IPS-18c (cell line): ENCODE data around the gene RHBDL3.

Experiments used
- H3K4me3 ChIP-seq: 2 replicates; pipeline ENCODE4 v1.7.0; 2013; ENCODE audit warnings: low read depth, mild to moderate bottlenecking, low read length, moderate library complexity; ENCODE audit not compliant: insufficient read depth
- H3K9me3 ChIP-seq: one replicate; pipeline ENCODE4 v1.6.1; 2013; ENCODE audit warnings: mild to moderate bottlenecking, low read length, moderate library complexity; ENCODE audit not compliant: control insufficient read depth, insufficient read depth

RHBDL3 gene, protein sequence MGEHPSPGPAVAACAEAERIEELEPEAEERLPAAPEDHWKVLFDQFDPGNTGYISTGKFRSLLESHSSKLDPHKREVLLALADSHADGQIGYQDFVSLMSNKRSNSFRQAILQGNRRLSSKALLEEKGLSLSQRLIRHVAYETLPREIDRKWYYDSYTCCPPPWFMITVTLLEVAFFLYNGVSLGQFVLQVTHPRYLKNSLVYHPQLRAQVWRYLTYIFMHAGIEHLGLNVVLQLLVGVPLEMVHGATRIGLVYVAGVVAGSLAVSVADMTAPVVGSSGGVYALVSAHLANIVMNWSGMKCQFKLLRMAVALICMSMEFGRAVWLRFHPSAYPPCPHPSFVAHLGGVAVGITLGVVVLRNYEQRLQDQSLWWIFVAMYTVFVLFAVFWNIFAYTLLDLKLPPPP

DNA sequence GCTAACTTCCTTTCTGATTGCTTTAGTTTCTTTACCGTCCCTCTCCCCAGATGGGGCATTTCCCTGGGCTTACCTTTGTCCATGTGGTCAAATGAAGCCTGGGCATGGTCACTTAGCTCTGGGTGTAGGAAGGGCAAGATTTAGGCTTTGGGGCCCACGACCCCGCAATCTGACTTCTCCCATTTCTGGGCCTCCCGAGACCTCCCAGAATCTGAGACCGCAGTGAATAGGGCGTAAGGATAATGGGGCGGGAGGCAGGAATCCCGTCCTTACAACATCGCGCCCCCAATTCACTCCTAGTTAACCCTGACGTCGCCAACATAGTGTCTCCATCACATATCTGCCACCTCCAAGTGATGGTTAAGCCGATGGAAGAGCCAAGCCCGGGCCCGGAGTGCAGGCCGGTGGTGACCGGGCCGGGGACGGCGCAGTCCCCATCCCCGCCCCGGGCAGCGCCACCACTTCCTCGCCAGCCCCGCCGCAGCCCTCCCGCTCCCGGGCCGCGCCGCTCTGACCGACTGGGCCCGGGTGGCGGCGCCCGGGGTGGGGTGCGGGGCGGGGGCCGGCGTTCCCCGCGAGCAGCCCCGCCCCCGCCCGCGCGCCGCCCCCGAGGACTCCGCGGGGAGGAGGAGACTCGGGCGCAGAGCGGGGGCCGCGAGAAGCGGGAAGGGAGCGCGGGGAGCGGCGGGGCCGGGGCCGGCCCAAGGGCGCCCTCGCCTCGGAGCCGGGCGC is at the start of gene RHBDL3:
RHBDL3 (plus strand) TSS at position 641 of the 732 bp plus-strand sequence. CDS start 358 bp downstream, outside the sequence.
- H3K4me3 ChIP-seq = peak within 1 kb of the TSS; percentile 81

DNA sequence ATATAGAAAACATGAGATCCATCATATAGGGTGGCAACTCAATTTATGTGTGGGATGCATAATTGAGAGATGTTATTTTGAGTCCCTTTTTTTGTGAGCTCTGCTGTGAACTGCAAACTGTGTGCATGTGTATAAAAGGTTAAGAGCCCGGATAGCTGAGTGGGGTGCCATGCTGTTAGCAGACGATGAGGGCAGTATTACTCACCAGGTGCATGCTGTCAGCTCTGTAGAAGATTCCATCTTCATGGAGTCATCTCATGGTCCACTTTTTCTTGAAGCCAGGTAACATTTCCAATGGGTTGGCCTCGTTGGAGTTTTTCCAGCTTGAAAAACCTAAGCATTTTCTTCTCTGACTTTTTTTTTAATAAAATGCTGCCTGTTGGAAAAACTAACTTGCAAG is 43.0 kb upstream of the RHBDL3 start:
- Histone ChIP-seq H3K9me3 (no peaks in the 10 kb centered on the region), H3K4me3 (no peak overlapping the region)

More for the DNA sequence above, at the start of gene RHBDL3:
- H3K9me3 ChIP-seq = no peaks in the 10 kb centered on the region

DNA sequence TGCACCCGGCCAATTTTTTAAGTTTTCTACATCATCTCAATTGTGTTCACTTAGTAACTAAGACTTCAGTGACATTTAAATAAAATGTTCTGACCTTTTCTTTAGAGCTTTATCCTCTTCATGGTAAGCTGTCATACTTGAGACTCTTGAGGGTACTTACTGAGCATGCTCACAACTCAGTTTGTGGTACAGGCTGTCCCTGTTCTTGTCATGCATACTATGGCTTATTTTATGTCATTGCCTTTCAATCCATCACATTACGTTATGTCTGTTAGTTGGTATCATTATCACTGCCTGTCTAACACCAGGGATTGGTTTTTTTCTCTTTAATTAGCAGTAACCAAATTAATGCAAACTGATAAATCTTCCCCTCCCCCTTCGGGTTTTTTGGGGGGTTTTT is 41.9 kb upstream of the RHBDL3 start:
- H3K4me3 ChIP-seq = no peak overlapping the region
- no peaks in the 10 kb centered on the region for H3K9me3 ChIP-seq

DNA sequence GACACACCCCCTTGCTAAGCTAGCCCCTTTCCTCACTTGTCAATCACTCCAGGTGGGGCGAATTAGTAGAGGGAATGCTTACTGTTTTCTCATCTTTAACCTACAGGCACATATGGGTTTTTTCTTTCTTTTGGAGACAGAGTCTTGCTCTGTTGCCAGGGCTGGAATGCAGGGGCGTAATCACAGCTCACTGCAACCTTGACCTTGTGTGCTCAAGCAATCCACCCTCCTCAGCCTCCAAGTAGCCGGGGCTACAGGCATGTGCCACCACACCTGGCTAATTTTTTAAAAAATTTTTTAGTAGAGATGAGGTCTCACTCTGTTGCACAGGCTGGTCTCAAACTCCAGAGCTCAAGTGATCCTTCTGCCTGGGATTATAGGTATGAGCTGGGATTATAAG is 38.7 kb upstream of the RHBDL3 start:
- H3K4me3 ChIP-seq = no peak overlapping the region
- H3K9me3 ChIP-seq = no peaks in the 10 kb centered on the region

DNA sequence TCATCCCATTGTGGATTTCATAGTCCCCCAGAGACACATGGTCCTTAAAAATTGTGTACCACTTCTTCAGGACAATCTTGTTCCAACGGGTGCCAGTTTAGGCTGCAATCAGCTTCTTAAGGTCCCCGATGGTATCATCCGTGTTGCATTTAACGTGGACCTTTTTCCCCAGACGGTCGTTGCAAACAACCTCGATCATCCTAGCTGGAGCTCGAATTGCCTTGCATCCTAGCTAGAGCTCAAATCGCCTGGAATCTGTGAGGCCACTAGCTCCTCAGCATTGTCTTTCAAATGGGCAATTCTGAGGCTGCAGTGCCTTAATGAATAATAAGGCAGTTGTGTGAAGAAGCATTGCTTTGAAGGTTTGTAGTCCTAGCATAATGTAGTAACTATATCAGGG is 37.7 kb upstream of the RHBDL3 start:
- H3K4me3 ChIP-seq = no peak overlapping the region; the same call in 1 of the 2 replicates

DNA sequence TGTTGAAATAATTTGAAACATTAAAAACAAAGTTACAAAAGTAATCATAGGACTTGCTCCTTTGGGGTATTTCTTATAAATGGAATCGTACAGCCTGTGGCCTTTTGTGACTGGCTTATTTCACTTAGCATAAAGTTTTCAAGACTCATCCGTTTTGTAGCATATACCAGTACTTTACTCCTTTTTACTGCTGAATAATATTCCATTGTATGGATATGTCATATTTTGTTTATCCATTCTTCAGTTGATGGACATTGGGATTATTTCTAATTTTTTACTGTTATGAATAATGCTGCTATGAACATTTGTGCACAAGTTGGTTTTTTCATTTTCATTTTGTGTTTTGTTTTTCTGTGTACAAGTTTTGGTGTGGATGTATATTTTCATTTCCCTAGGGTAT is 30.0 kb upstream of the RHBDL3 start:
- Histone ChIP-seq H3K9me3 (no peaks in the 10 kb centered on the region), H3K4me3 (no peak overlapping the region)

More for the DNA sequence above, 37.7 kb upstream of the RHBDL3 start:
- no peaks in the 10 kb centered on the region for H3K9me3 ChIP-seq

DNA sequence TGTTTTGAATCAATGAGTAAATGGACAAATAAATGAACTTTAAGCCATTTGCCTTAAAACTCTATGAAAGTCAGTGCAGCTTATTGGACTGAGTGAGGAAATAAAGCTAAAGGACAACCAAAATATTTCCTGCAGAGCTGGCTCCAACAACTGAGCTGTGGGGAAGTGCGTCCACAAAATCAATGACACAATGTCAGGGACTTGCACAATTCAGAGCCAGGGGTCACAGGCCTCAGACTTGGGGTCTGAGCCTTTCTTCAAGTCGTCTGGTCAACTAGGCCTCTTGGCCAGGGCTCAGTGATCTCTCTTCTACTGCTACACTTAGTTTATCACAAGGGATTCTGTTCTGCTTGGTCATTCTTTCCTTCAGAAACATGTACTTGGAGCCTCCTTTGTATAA is 26.2 kb upstream of the RHBDL3 start:
- Histone ChIP-seq H3K9me3 (no peaks in the 10 kb centered on the region), H3K4me3 (no peak overlapping the region)

DNA sequence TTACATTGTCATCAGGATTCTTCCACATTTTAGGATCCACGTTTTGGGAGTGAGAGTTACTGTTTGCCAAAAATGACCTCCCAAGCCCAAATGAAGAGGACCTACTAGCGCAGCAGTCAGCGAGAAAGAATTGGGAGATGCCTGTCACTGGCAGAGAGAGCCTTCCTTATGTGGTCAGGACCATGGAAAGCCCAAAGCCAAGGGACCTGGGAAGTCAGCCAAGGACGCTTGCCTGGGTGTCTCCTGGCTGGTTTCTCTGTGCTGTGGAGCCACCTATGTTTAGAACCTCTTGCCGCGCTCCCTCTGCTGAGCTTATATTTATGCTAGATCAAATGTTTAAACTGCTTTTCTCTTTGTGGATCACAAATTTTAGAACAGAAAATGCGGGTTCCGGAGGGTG is 24.9 kb upstream of the RHBDL3 start:
- Histone ChIP-seq H3K9me3 (no peaks in the 10 kb centered on the region), H3K4me3 (no peak overlapping the region)

DNA sequence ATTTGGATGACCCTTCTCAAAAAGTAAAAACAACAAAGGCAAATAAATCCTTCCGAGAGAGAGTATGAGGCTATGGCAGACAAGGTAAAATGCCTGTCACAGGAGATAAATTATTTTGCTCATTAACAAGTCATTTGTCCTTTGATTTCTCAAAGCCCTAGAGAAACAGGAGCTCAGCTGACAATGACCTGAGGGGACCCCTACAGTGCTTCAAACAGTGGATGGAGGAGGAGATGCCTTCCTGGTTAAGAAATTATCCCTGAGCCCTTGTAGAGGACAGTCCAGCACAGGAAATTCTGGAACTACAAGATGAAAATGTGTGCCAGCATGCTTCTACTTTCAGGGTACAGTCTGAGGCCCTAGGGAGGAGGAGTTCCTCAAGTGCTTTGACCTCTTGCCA is 24.0 kb upstream of the RHBDL3 start:
- Histone ChIP-seq H3K4me3 (no peak overlapping the region), H3K9me3 (no peaks in the 10 kb centered on the region)

DNA sequence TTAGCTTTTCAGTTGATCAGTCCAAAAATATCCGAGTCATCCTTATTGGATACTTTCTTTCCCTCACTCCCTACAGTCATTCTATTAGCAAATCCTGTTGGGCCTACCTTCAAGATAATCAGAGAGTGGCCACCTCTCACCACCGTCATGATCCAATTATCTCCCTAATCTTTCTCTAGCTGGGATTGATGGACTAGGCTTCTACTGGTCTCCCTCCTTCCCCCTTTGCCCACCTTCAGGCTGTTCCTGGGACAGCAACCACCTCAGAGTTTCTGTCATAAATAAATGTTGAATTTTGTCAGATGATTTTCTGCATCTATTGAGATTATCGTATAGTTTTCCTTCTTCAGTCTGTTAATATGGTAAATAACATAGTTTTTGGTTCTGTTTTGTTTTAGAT is 16.2 kb upstream of the RHBDL3 start:
- Histone ChIP-seq H3K9me3 (no peaks in the 10 kb centered on the region), H3K4me3 (no peak overlapping the region)

DNA sequence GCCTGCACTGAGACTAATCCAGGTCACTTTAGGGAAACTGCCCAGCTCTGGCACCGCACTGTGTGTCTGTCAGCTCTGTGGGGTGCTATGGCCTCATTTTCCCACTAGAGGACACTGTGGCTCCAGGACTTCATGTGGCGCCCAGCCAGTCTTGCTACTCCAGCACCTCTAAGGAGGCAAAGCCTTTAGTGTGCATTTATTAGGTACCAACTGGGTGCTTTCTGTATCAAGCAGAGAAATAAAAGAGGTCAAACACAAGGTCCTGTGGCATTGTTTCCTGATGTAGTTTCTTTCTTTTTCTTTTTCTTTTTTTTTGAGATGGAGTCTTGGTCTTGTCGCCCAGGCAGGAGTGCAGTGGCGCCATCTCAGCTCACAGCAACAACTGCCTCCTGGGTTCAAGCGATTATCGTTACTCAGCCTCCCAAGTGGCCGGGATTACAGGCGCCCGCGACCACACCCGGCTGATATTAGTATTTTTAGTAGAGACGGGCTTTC is 12.5 kb upstream of the RHBDL3 start:
- no peaks in the 10 kb centered on the region for H3K9me3 ChIP-seq
- no peak overlapping the region for H3K4me3 ChIP-seq

DNA sequence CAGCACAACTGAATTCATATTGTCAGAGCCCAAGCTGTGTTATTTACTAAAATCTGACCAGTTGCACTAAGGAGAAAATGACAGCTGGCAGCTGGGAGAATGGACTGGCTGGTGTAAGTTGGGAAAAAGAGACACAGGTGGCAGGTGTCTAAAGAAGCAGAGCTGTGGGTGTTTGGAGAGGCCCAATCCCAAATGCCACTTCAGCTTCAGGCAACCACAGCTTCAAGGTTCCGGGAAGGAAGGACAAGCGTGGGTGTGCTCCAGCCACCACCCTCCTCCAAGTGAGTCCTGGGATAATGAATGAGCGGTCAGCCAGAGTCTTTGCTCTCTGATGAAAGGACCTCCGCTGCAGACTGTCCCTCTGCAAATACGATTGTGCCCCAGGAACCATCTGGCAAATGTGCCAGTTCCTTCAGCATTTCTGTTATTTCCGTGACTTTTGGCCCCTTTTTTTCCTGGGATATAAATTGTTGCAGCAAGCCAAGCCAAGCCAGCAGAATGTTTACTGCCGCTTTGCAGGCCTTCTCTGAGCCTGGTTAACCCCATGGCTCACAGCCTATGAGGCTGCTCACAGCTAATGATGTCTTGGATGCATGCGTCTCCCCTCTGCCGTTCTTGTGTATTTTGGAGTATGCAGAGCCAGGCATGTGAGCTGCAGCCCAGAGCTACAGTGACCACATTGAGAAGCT is 9.5 kb upstream of the RHBDL3 start:
- no peak overlapping the region; the same call in 1 of the 2 replicates for H3K4me3 ChIP-seq

DNA sequence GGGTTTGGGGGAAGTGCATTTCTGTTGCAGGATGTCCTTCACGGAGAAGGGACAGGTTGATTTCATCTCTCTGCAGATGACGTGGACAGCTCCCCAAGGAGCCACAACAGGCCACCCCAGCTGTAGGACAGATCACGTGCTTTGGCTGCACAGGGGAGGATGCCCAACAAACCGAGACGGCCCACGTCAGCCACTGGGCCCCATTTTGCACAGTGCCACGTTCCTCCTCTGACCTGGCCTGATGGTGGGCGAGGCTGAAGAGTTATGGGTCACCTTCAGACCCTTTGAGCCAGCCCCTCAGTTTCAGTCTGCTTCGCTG is 9.0 kb upstream of the RHBDL3 start:
- H3K9me3 ChIP-seq = no peaks in the 10 kb centered on the region
- H3K4me3 ChIP-seq = no peak overlapping the region; the same call in 1 of the 2 replicates

More for the DNA sequence above, 9.5 kb upstream of the RHBDL3 start:
- H3K9me3 ChIP-seq = no peaks in the 10 kb centered on the region

DNA sequence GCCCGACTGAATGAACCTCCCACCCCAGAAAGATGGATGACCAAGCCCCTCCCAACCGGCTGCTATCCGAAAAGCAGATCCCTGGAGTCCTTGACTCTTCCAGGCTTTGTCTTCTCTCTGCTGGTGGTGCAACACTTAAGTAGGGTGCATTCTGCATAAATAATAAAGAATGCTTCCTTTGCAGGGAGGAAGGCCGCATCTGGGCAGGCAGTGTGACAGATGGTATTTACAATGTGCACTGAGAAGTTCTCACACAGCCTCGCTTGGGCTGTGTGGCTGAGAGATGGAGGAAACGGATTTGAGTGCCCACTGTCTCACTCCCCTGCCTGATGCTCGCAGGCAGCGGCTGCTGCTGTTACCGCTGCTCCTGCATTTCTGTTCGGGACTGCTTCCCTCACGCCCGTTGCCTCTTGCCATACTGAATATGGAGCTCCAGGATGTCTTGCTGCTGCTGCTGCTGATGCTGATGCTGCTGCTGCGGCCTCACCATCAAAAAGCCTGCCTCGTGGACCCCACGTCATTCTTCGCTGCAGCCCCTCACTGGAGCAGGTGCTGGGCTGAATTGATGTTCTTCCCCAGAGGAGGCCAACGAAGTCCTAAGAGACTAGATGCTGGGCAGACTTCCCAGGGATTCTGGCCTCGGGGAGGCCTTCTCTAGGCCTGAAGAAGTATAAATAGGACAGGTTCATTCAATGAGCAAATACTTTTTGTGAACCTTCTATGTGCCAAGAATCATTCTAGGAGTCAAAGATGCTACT is 7.1 kb upstream of the RHBDL3 start:
- Histone ChIP-seq H3K9me3 (no peaks in the 10 kb centered on the region), H3K4me3 (no peak overlapping the region)

DNA sequence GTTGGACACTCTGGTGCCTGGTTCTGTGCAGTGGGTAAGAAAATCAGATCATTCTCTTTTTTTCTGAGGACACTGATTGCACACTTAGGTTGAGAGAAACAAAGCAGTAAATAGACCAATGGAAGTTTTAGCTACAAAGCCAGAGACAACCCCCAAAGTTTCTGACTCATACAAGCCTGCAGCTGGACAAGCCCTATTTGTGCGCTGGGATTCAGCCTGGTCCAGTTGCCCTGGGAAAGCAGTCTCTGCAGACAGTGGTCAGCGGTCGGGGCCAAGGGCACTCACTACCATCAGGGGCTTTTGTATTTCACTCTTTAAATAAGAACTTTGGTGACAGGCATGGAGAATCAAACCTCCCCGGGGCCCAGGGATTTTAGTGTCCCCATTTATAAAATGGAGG is 6.0 kb upstream of the RHBDL3 start:
- no peak overlapping the region for H3K4me3 ChIP-seq
- no peaks in the 10 kb centered on the region for H3K9me3 ChIP-seq

DNA sequence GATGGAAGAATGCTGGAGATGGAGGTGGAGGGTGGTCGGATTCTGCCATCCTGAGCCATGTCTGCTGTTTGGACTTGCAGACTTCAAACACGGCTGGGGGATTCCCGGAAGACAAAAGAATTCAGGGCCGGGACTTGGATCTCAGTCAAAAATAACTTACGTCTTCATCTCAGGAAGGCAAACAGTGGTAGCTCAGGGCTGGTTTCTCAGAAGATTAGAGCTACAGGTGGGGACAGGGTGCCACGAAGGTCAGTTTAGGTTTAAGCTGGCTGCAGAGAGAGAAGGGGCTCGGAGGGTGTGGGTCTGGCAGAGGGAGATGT is 4.3 kb upstream of the RHBDL3 start:
- Histone ChIP-seq H3K9me3 (no peaks in the 10 kb centered on the region), H3K4me3 (no peak overlapping the region)

DNA sequence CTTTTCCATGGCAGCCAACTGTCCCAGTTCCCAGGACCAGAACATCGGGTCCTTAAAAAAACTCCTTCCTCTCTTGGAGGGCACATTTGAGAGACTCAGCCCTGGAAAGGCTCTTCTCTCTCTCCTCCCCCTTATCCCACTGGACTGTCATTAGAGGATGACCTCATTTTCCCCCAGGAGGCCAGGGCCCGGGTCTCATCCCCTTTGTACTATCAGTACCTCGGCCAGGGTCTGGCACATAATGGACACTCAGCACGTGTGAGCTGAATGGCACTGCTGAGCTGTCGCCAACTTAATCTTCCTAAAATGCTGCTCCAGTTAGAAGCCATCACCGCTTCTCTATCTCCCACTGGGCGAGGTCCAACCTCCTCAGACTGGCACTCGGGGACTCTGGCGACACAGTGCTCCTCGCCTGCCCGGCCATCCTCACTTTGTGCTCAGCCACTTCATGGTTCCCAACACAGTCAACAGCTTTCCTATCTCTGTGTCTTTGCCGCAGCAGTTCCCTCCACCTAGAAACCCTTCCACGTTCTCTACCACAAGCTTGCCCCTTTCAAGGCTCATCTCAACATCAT is 3.6 kb upstream of the RHBDL3 start:
- Histone ChIP-seq H3K9me3 (no peaks in the 10 kb centered on the region), H3K4me3 (no peak overlapping the region)
